ENCODE results near the gene ATG9A.
A peak's percentile ranks its signal among the peaks of the same experiment; 100 is the strongest.
"Not testable (repeated sequence)": the region's sequence is repeated elsewhere in the genome, so short reads cannot be mapped to it uniquely, and the experiment has no call there.

The ATG9A gene

GRCh38 chr2:219207134-219207883 lies 22.1 kb downstream of the ATG9A start:
- H3K27ac ChIP-seq: peak overlapping the region; percentile 92
- no peak for TF ChIP-seq CTCF (IDR thresholded peaks at IDR 0.05)
- no peak for TF ChIP-seq ZFX (IDR thresholded peaks at IDR 0.05; ENCODE audit: borderline replicate concordance)

- no peak for TF ChIP-seq ZFX (IDR thresholded peaks at IDR 0.05; ENCODE audit: borderline replicate concordance)
- TF ChIP-seq CTCF (IDR thresholded peaks at IDR 0.05): no peak
These were observed 22.9 kb downstream of the ATG9A start, which contains the start of gene ZFAND2B for GRCh38 chr2:219206328-219207133. Gene ZFAND2B (plus strand): TSS chr2:219206782. CDS start chr2:219206988, 206 bp downstream.

GRCh38 chr2:219205981-219206327 lies 23.5 kb downstream of the ATG9A start:
- H3K27ac ChIP-seq: peak overlapping the region; percentile 92
- TF ChIP-seq ZFX (IDR thresholded peaks at IDR 0.05; ENCODE audit: borderline replicate concordance) (no peak), CTCF (IDR thresholded peaks at IDR 0.05) (no peak)

More at GRCh38 chr2:219206328-219207133, 22.9 kb downstream of the ATG9A start, which contains the start of gene ZFAND2B:
- peak within 1 kb of the TSS; percentile 92 for H3K27ac ChIP-seq

GRCh38 chr2:219205165-219205538 lies 24.3 kb downstream of the ATG9A start:
- TF ChIP-seq CTCF (IDR thresholded peaks at IDR 0.05) (no peak), ZFX (IDR thresholded peaks at IDR 0.05; ENCODE audit: borderline replicate concordance) (no peak)

GRCh38 chr2:219204425-219205164 lies 24.8 kb downstream of the ATG9A start:
- TF ChIP-seq ZFX (IDR thresholded peaks at IDR 0.05; ENCODE audit: borderline replicate concordance) (no peak), CTCF (IDR thresholded peaks at IDR 0.05) (no peak)
- H3K27ac ChIP-seq: no peak overlapping the region

More at GRCh38 chr2:219205165-219205538, 24.3 kb downstream of the ATG9A start:
- peak overlapping the region; percentile 92; the same call in 1 of the 2 replicates for H3K27ac ChIP-seq

- not testable (repeated sequence) for H3K27ac ChIP-seq
These were observed 28.1 kb downstream of the ATG9A start for GRCh38 chr2:219201331-219201730.

GRCh38 chr2:219200502-219201326 lies 28.7 kb downstream of the ATG9A start:
- H3K27ac ChIP-seq: not testable (repeated sequence)

All from 22Rv1 (cell line).